Fibroblast of the aortic adventitia (primary cell): ENCODE results near the gene GATA1. TPM values are rescaled to one million over a fixed set of nuclear protein-coding genes. Genes with fewer than 3 reads are reported as not detected.

ENCODE experiments used
- DNase-seq: peaks from one replicate; pipeline ENCODE4 v3.0.0-alpha.2; 2010; ENCODE audit warnings: low read depth
- H3K4me3 ChIP-seq: 2 replicates; pipeline ENCODE4 v1.5.1; 2011; ENCODE audit warnings: low read depth, mild to moderate bottlenecking, control low read depth, low read length, moderate library complexity
- small RNA-seq: library from RNA; depleted of rRNA; stranded (forward); fragments of <200 nt; gene quantifications from one replicate; pipeline ENCODE3, GENCODE V24; 2012
- total RNA-seq: library from RNA; depleted of rRNA; stranded (reverse); fragments of >200 nt; gene quantifications from 2 replicates; pipeline ENCODE4 v1.2.3, GENCODE V29; 2012; ENCODE audit warnings: low replicate concordance
- TF ChIP-seq, protein P1 (sequence below): IDR thresholded peaks from 2 replicates; pipeline ENCODE4 v1.5.1; 2011; ENCODE audit warnings: mild to moderate bottlenecking, low read length, control low read depth, inconsistent platforms; ENCODE audit not compliant: insufficient read depth

The GATA1 gene
- total RNA-seq, 1 donor = not detected

DNA sequence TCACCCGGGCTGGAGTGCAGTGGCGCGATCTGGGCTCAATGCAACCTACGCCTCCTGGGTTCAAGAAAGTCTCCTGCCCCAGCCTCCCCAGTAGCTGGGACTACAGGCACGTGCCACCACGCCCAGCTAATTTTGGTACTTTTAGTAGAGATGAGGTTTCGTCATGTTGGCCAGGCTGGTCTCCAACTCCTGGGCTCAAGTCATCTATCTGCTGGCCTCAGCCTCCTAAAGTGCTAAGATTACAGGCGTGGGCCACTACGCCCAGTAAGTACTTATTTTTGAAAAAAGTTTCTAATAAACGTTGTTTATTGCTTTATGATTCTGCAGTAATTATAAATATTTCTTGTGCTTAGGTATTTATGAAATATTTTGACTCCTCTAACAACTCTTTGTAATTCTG lies 53.3 kb downstream of the GATA1 start:
- TF ChIP-seq, protein P1, sequence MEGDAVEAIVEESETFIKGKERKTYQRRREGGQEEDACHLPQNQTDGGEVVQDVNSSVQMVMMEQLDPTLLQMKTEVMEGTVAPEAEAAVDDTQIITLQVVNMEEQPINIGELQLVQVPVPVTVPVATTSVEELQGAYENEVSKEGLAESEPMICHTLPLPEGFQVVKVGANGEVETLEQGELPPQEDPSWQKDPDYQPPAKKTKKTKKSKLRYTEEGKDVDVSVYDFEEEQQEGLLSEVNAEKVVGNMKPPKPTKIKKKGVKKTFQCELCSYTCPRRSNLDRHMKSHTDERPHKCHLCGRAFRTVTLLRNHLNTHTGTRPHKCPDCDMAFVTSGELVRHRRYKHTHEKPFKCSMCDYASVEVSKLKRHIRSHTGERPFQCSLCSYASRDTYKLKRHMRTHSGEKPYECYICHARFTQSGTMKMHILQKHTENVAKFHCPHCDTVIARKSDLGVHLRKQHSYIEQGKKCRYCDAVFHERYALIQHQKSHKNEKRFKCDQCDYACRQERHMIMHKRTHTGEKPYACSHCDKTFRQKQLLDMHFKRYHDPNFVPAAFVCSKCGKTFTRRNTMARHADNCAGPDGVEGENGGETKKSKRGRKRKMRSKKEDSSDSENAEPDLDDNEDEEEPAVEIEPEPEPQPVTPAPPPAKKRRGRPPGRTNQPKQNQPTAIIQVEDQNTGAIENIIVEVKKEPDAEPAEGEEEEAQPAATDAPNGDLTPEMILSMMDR = no peak
- DNase-seq = no peak
- H3K4me3 ChIP-seq = no peak overlapping the region

Small RNA genes within 50 kb of the gene (small RNA-seq; reads per million reads assigned to genes)
- gene RNU6-29P = not detected

Other genes starting within 250 kb of the GATA1 start
- 8.0 and 10.1 TPM in 2 replicates for gene TBC1D25, start 246.9 kb upstream of the GATA1 start, total RNA-seq
- 125 and 463 TPM in 2 replicates for gene RBM3, start 212.1 kb upstream of the GATA1 start, total RNA-seq
- 41.2 and 72.7 TPM in 2 replicates for gene WDR13, start 189.1 kb upstream of the GATA1 start, total RNA-seq
- gene WAS, start 102.8 kb upstream of the GATA1 start, total RNA-seq = 0.09 TPM in 1 of 2 replicates, not detected in the other
- gene SUV39H1, start 89.9 kb upstream of the GATA1 start, total RNA-seq = 5.1 and 8.5 TPM in 2 replicates
- not detected in 2 replicates for gene GLOD5, start 24.8 kb upstream of the GATA1 start, total RNA-seq
- 17.3 and 33.7 TPM in 2 replicates for gene HDAC6, start 15.5 kb downstream of the GATA1 start, total RNA-seq
- gene ERAS, start 39.9 kb downstream of the GATA1 start, total RNA-seq = not detected in 2 replicates
- gene PCSK1N, start 49.0 kb downstream of the GATA1 start, total RNA-seq = not detected in 2 replicates
- 7.0 and 19.4 TPM in 2 replicates for gene TIMM17B, start 111.2 kb downstream of the GATA1 start, total RNA-seq
- gene PQBP1, start 111.3 kb downstream of the GATA1 start, total RNA-seq = 35.4 and 65.5 TPM in 2 replicates
- gene SLC35A2, start 125.1 kb downstream of the GATA1 start, total RNA-seq = 5.6 and 12.2 TPM in 2 replicates
- gene PIM2, start 132.4 kb downstream of the GATA1 start, total RNA-seq = 2.1 and 5.0 TPM in 2 replicates
- gene OTUD5, start 171.0 kb downstream of the GATA1 start, total RNA-seq = 15.5 and 26.0 TPM in 2 replicates
- gene KCND1, start 185.3 kb downstream of the GATA1 start, total RNA-seq = 0.81 and 1.4 TPM in 2 replicates
- gene GRIPAP1, start 215.7 kb downstream of the GATA1 start, total RNA-seq = 11.9 and 15.7 TPM in 2 replicates